22Rv1 (cell line): ENCODE measurements around the gene LYPD3.

ENCODE experiments used
- ZFX ChIP-seq: fragments of 450-650 bp; IDR thresholded peaks from 2 replicates; pipeline ENCODE4 v1.6.1; 2017; ENCODE audit warnings: antibody characterized with exemption, borderline replicate concordance
- TF ChIP-seq, protein P1 (sequence below): fragments of 450-650 bp; IDR thresholded peaks from 2 replicates; pipeline ENCODE4 v1.5.1; 2017; ENCODE audit warnings: mild to moderate bottlenecking

- TF ChIP-seq, protein P1, sequence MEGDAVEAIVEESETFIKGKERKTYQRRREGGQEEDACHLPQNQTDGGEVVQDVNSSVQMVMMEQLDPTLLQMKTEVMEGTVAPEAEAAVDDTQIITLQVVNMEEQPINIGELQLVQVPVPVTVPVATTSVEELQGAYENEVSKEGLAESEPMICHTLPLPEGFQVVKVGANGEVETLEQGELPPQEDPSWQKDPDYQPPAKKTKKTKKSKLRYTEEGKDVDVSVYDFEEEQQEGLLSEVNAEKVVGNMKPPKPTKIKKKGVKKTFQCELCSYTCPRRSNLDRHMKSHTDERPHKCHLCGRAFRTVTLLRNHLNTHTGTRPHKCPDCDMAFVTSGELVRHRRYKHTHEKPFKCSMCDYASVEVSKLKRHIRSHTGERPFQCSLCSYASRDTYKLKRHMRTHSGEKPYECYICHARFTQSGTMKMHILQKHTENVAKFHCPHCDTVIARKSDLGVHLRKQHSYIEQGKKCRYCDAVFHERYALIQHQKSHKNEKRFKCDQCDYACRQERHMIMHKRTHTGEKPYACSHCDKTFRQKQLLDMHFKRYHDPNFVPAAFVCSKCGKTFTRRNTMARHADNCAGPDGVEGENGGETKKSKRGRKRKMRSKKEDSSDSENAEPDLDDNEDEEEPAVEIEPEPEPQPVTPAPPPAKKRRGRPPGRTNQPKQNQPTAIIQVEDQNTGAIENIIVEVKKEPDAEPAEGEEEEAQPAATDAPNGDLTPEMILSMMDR, result no peak
- no peak for TF ChIP-seq ZFX
Measured at GRCh38 chr19:43469160-43469480, 3.7 kb upstream of the LYPD3 start.
